ENCODE data around the gene IRAK3. TPM values are rescaled to one million over a fixed set of nuclear protein-coding genes. Genes with fewer than 3 reads are reported as not detected.

Gene IRAK3
- total and polyA plus RNA-seq, 8 donors: 0.55 to 5.3 (median 1.3) TPM

GRCh38 chr12:66152732-66153131 is 36.3 kb upstream of the IRAK3 start:
- peaks cover 0 to 4% (median 0%) of the 10 kb centered on the region in 3 donors for H3K36me3 ChIP-seq
- DNase-seq (no peak), FAIRE-seq (no peak), ATAC-seq (no peak)
- no peak overlapping the region for H3K4me3 ChIP-seq
- H3K9me3 ChIP-seq: no peaks in the 10 kb centered on the region
- TF ChIP-seq CTCF (IDR thresholded peaks at IDR 0.05): no peak
- no peaks in the 10 kb centered on the region for H3K4me1 ChIP-seq
- no peak overlapping the region for H3K27ac ChIP-seq
- no peaks in the 10 kb centered on the region for H3K27me3 ChIP-seq
- WGBS, 2 donors: 87 to 93% methylated on average over 1 of the region's 1 CpG
- intact Hi-C loops (cut with DNase I): no loop called here

GRCh38 chr12:66154776-66155175 is 34.2 kb upstream of the IRAK3 start:
- intact Hi-C loops (cut with DNase I): no loop called here

GRCh38 chr12:66156654-66157053 is 32.4 kb upstream of the IRAK3 start:
- Histone ChIP-seq H3K9me3 (no peaks in the 10 kb centered on the region), H3K27me3 (no peaks in the 10 kb centered on the region), H3K4me3 (no peak overlapping the region), H3K36me3 (no peaks in the 10 kb centered on the region), H3K27ac (no peak overlapping the region), H3K4me1 (no peaks in the 10 kb centered on the region)
- intact Hi-C loops (cut with DNase I): no loop called here
- DNase-seq (no peak), ATAC-seq (no peak), FAIRE-seq (no peak)
- TF ChIP-seq CTCF (IDR thresholded peaks at IDR 0.05): no peak
- WGBS, 2 donors: 98 to 100% methylated on average over 2 of the region's 2 CpGs

More at GRCh38 chr12:66154776-66155175, 34.2 kb upstream of the IRAK3 start:
- Histone ChIP-seq H3K4me3 (no peak overlapping the region), H3K9me3 (no peaks in the 10 kb centered on the region), H3K27me3 (no peaks in the 10 kb centered on the region), H3K4me1 (no peaks in the 10 kb centered on the region), H3K27ac (no peak overlapping the region), H3K36me3 (peaks cover 0 to 4% (median 0%) of the 10 kb centered on the region in 3 donors)
- TF ChIP-seq CTCF (IDR thresholded peaks at IDR 0.05): no peak
- FAIRE-seq: no peak
- ATAC-seq: no peak
- no peak for DNase-seq

GRCh38 chr12:66159123-66159522 is 29.9 kb upstream of the IRAK3 start:
- DNase-seq: no peak
- no peak for FAIRE-seq
- Histone ChIP-seq H3K4me1 (no peaks in the 10 kb centered on the region), H3K36me3 (no peaks in the 10 kb centered on the region), H3K4me3 (no peak overlapping the region), H3K27ac (no peak overlapping the region), H3K9me3 (no peaks in the 10 kb centered on the region), H3K27me3 (no peaks in the 10 kb centered on the region)
- ATAC-seq: no peak
- no peak for TF ChIP-seq CTCF (IDR thresholded peaks at IDR 0.05)
- intact Hi-C loops (cut with DNase I): no loop called here

GRCh38 chr12:66160704-66161103 is 28.3 kb upstream of the IRAK3 start:
- H3K27ac ChIP-seq: no peak overlapping the region
- H3K36me3 ChIP-seq: no peaks in the 10 kb centered on the region
- no peaks in the 10 kb centered on the region for H3K9me3 ChIP-seq
- TF ChIP-seq CTCF (IDR thresholded peaks at IDR 0.05): no peak
- H3K27me3 ChIP-seq: no peaks in the 10 kb centered on the region
- no peak for ATAC-seq
- 94 to 98% methylated on average over 28 of the region's 28 CpGs for WGBS, 2 donors
- FAIRE-seq: no peak
- DNase-seq: peak in 1 of 6 donors; percentile 58
- H3K4me1 ChIP-seq: peaks cover 0 to 3% (median 0%) of the 10 kb centered on the region in 3 donors
- intact Hi-C loops (cut with DNase I): no loop called here
- H3K4me3 ChIP-seq: no peak overlapping the region
